ENCODE results near the gene GPS1. TPM values are rescaled to one million over a fixed set of nuclear protein-coding genes. Genes with fewer than 3 reads are reported as not detected.

The GPS1 gene
- total RNA-seq, 6 donors from 2014 or later, result 55.2 to 147 (median 108) TPM

DNA sequence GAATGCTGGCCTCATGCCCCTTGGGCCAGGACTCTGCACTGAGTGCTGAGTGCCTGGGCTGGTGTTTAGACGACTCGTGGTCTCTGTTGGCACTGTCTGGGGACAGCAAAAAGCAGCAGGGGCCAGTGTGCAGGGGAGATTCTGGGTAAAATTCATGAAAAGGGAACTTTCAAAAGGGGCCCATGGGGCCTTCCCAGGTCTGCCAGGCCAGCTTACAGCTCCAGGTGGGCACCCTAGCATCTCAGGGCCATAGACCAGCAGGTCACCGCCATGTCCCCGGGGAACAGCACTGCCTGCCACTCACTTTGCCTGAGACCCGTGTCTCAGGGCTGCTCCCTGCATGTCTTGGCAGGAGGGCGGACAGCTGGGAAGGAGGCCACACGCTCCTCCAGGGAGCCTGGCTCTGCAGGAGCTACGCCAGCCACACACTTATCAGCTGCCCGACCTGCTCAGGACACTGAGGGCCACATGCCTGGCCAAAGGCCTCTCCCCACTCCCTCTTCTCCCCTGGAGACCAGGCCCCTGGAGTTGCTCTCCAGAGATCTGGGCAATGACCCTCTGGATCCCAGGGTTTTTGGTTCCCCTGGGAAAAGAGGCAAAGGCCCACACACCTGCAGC, 55.1 kb downstream of the GPS1 start:
- peak in 1 of 2 donors; percentile 58 for DNase-seq
- Histone ChIP-seq H3K27me3 (no peaks in the 10 kb centered on the region), H3K4me3 (peak overlapping the region in 3 of 4 donors; percentile 12 to 41 (median 35)), H3K27ac (peak overlapping the region; percentile 85 to 92 (median 88)), H3K4me1 (peaks cover 42 to 74% (median 54%) of the 10 kb centered on the region in 4 donors), H3K9me3 (no peaks in the 10 kb centered on the region), H3K36me3 (no peaks in the 10 kb centered on the region)
- ATAC-seq (ENCODE audit: low FRiP score in 2 of 2), result peak; percentile 2 to 3
- no peak for TF ChIP-seq EP300 (IDR thresholded peaks at IDR 0.05)
- TF ChIP-seq POLR2AphosphoS5 (IDR thresholded peaks at IDR 0.05), result no peak
- TF ChIP-seq, protein P1, sequence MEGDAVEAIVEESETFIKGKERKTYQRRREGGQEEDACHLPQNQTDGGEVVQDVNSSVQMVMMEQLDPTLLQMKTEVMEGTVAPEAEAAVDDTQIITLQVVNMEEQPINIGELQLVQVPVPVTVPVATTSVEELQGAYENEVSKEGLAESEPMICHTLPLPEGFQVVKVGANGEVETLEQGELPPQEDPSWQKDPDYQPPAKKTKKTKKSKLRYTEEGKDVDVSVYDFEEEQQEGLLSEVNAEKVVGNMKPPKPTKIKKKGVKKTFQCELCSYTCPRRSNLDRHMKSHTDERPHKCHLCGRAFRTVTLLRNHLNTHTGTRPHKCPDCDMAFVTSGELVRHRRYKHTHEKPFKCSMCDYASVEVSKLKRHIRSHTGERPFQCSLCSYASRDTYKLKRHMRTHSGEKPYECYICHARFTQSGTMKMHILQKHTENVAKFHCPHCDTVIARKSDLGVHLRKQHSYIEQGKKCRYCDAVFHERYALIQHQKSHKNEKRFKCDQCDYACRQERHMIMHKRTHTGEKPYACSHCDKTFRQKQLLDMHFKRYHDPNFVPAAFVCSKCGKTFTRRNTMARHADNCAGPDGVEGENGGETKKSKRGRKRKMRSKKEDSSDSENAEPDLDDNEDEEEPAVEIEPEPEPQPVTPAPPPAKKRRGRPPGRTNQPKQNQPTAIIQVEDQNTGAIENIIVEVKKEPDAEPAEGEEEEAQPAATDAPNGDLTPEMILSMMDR (IDR thresholded peaks at IDR 0.05), result no peak
- no peak for TF ChIP-seq POLR2A (IDR thresholded peaks at IDR 0.05)
- 38 to 67% methylated on average over 3 to 9 of the region's 9 CpGs for WGBS, 2 donors

Other genes with a start within 250 kb of the GPS1 start
- 10 to 100 TPM in 1 of 6 donors, not detected in 5; 11.1 TPM for gene GCGR, start 247.7 kb upstream of the GPS1 start, total RNA-seq
- gene MCRIP1, start 218.6 kb upstream of the GPS1 start, total RNA-seq, result 100 to 1,000 TPM in 1 of 6 donors, 10 to 100 TPM in 5; 30.1 to 106 (median 70.1) TPM
- not detected for gene PPP1R27, start 216.8 kb upstream of the GPS1 start, total RNA-seq
- 100 to 1,000 TPM; 374 to 627 (median 531) TPM for gene P4HB, start 191.4 kb upstream of the GPS1 start, total RNA-seq
- 100 to 1,000 TPM; 171 to 522 (median 302) TPM for gene ARHGDIA, start 180.6 kb upstream of the GPS1 start, total RNA-seq
- 10 to 100 TPM; 43.0 to 71.0 (median 60.1) TPM for gene ALYREF, start 160.3 kb upstream of the GPS1 start, total RNA-seq
- gene ANAPC11, start 160.2 kb upstream of the GPS1 start, total RNA-seq, result 100 to 1,000 TPM in 3 of 6 donors, 10 to 100 TPM in 3; 24.1 to 138 (median 99.2) TPM
- gene NPB, start 149.7 kb upstream of the GPS1 start, total RNA-seq, result 1 to 10 TPM in 1 of 6 donors, under 1 TPM in 2, not detected in 3; 0.37 to 1.8 (median 0.94) TPM
- gene PCYT2, start 140.5 kb upstream of the GPS1 start, total RNA-seq, result 10 to 100 TPM; 29.1 to 63.1 (median 52.2) TPM
- 10 to 100 TPM; 35.7 to 87.0 (median 39.7) TPM for gene SIRT7, start 133.7 kb upstream of the GPS1 start, total RNA-seq
- 10 to 100 TPM; 23.0 to 46.4 (median 28.8) TPM for gene MAFG, start 124.2 kb upstream of the GPS1 start, total RNA-seq
- gene PYCR1, start 114.6 kb upstream of the GPS1 start, total RNA-seq, result 10 to 100 TPM in 4 of 6 donors, 1 to 10 TPM in 2; 8.4 to 42.4 (median 14.6) TPM
- gene MYADML2, start 104.7 kb upstream of the GPS1 start, total RNA-seq, result not detected
- gene NOTUM, start 90.7 kb upstream of the GPS1 start, total RNA-seq, result 1 to 10 TPM in 5 of 6 donors, under 1 TPM in 1; 0.89 to 5.0 (median 2.3) TPM
- 10 to 100 TPM; 26.0 to 96.4 (median 56.1) TPM for gene ASPSCR1, start 74.3 kb upstream of the GPS1 start, total RNA-seq
- gene CENPX, start 29.0 kb upstream of the GPS1 start, total RNA-seq, result 10 to 100 TPM; 24.1 to 60.5 (median 47.8) TPM
- gene LRRC45, start 28.6 kb upstream of the GPS1 start, total RNA-seq, result 10 to 100 TPM; 14.0 to 57.6 (median 20.4) TPM
- gene RAC3, start 20.2 kb upstream of the GPS1 start, total RNA-seq, result 10 to 100 TPM in 2 of 6 donors, 1 to 10 TPM in 4; 3.0 to 12.6 (median 7.1) TPM
- gene DCXR, start 14.2 kb upstream of the GPS1 start, total RNA-seq, result 100 to 1,000 TPM; 122 to 358 (median 211) TPM
- 100 to 1,000 TPM in 1 of 6 donors, 10 to 100 TPM in 5; 25.0 to 101 (median 37.5) TPM for gene RFNG, start 87 bp upstream of the GPS1 start, total RNA-seq
- 100 to 1,000 TPM in 3 of 6 donors, 10 to 100 TPM in 3; 53.5 to 183 (median 106) TPM for gene DUS1L, start 13.9 kb downstream of the GPS1 start, total RNA-seq
- 100 to 1,000 TPM; 191 to 805 (median 577) TPM for gene FASN, start 46.3 kb downstream of the GPS1 start, total RNA-seq
- gene CCDC57, start 160.9 kb downstream of the GPS1 start, total RNA-seq, result 100 to 1,000 TPM in 2 of 6 donors, 10 to 100 TPM in 4; 52.9 to 204 (median 71.8) TPM
- gene SLC16A3, start 177.1 kb downstream of the GPS1 start, total RNA-seq, result 100 to 1,000 TPM in 3 of 6 donors, 10 to 100 TPM in 3; 33.5 to 134 (median 102) TPM
- 100 to 1,000 TPM in 4 of 6 donors, 10 to 100 TPM in 2; 80.6 to 228 (median 152) TPM for gene CSNK1D, start 221.8 kb downstream of the GPS1 start, total RNA-seq